DND-41 (cell line): ENCODE data around the gene RBFOX1.

Source experiments
- EZH2 ChIP-seq: IDR thresholded peaks from 3 replicates; pipeline ENCODE4 v1.6.1; 2012; ENCODE audit warnings: borderline replicate concordance, low read depth, mild to moderate bottlenecking, moderate library complexity, low read length, inconsistent platforms; ENCODE audit not compliant: severe bottlenecking
- TF ChIP-seq, protein P1 (sequence below): IDR thresholded peaks from 2 replicates; pipeline ENCODE4 v1.5.1; 2012; ENCODE audit warnings: borderline replicate concordance, low read length, moderate library complexity, mild to moderate bottlenecking; ENCODE audit not compliant: poor library complexity, severe bottlenecking; ENCODE audit errors: extremely low read depth

DNA sequence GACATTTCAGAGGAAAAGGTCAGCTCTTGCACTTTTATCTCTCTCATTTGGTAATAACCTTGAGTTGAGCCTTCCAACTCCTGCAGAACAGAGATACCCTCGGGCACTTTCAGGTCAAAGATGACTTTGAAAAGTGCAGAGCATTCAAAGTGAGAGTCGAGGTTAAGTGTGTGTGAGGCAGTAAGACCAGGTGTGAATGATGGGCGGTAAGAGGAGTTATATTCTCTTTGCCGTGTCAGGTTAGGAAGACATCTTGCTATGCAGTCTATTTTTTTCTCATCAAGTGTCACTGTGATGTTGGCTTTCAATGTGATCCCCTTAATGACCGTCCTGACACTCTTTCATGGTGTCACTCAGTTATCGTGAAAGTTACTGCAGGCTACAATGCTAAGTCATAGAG is 248.5 kb downstream of the RBFOX1 start:
- TF ChIP-seq, protein P1, sequence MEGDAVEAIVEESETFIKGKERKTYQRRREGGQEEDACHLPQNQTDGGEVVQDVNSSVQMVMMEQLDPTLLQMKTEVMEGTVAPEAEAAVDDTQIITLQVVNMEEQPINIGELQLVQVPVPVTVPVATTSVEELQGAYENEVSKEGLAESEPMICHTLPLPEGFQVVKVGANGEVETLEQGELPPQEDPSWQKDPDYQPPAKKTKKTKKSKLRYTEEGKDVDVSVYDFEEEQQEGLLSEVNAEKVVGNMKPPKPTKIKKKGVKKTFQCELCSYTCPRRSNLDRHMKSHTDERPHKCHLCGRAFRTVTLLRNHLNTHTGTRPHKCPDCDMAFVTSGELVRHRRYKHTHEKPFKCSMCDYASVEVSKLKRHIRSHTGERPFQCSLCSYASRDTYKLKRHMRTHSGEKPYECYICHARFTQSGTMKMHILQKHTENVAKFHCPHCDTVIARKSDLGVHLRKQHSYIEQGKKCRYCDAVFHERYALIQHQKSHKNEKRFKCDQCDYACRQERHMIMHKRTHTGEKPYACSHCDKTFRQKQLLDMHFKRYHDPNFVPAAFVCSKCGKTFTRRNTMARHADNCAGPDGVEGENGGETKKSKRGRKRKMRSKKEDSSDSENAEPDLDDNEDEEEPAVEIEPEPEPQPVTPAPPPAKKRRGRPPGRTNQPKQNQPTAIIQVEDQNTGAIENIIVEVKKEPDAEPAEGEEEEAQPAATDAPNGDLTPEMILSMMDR = no peak
- no peak for TF ChIP-seq EZH2
